GM13977 (cell line): Measurements from ENCODE around the gene TFDP2.
"Not testable (repeated sequence)": the region's sequence is repeated elsewhere in the genome, so short reads cannot be mapped to it uniquely, and the experiment has no call there.

ENCODE experiments used
- DNase-seq: peaks from one replicate; pipeline ENCODE4 v3.0.0; 2012; ENCODE audit warnings: low spot score
- in situ Hi-C: fragments of 300-500 bp; cut with MboI; formaldehyde crosslinking; loops from one replicate; pipeline ENCODE4 v1.12.0; 2022; ENCODE audit warnings: low sequenced_read_pairs, low pct_unique_long_range_greater_than_20kb, mixed read lengths, inconsistent platforms; ENCODE audit not compliant: unreplicated experiment
- TF ChIP-seq, protein P1 (sequence below): IDR thresholded peaks from 2 replicates; pipeline ENCODE4 v1.5.1; 2012; ENCODE audit warnings: mild to moderate bottlenecking, control low read depth; ENCODE audit not compliant: insufficient read depth; ENCODE audit errors: extremely low read depth, missing control alignments

Gene TFDP2

DNA sequence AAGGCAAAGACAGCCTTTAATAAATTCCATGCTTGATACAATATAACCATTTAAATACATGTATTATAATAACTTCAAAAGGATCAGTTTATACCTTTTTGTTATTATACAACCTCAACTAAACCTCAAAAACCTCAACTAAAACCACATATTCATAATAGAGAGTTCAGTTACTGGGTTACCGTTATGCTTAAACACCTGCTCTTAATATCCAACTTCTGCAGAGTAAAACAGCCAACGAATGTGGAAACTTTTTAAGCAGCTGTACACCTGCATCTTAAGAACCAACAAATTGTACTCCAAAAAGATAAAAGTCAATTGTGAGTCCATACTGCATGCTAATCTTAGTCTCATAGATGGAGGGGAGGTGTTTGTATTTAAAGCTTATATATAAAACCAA lies 53.5 kb downstream of the TFDP2 start:
- DNase-seq, result no peak
- in situ Hi-C loops, result no loop called here
- TF ChIP-seq, protein P1, sequence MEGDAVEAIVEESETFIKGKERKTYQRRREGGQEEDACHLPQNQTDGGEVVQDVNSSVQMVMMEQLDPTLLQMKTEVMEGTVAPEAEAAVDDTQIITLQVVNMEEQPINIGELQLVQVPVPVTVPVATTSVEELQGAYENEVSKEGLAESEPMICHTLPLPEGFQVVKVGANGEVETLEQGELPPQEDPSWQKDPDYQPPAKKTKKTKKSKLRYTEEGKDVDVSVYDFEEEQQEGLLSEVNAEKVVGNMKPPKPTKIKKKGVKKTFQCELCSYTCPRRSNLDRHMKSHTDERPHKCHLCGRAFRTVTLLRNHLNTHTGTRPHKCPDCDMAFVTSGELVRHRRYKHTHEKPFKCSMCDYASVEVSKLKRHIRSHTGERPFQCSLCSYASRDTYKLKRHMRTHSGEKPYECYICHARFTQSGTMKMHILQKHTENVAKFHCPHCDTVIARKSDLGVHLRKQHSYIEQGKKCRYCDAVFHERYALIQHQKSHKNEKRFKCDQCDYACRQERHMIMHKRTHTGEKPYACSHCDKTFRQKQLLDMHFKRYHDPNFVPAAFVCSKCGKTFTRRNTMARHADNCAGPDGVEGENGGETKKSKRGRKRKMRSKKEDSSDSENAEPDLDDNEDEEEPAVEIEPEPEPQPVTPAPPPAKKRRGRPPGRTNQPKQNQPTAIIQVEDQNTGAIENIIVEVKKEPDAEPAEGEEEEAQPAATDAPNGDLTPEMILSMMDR, result no peak

DNA sequence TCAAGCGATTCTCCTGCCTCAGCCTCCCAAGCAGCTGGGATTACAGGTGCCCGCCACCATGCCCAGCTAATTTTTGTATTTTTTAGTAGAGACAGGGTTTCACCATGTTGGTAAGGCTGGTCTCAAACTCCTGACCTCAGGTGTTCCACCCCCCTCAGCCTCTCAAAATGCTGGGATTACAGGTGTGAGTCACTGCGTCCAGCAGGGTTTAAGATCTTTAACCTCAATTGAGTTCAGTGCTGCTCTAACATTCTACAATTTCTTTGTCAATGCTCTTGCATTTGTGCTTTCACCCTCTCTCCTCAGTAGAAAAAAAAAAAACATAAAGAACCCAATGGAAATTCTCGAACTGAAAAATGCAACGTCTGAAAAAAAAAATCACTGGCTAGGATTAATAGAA lies 60.4 kb downstream of the TFDP2 start:
- DNase-seq, in situ Hi-C loops: not testable (repeated sequence)

DNA sequence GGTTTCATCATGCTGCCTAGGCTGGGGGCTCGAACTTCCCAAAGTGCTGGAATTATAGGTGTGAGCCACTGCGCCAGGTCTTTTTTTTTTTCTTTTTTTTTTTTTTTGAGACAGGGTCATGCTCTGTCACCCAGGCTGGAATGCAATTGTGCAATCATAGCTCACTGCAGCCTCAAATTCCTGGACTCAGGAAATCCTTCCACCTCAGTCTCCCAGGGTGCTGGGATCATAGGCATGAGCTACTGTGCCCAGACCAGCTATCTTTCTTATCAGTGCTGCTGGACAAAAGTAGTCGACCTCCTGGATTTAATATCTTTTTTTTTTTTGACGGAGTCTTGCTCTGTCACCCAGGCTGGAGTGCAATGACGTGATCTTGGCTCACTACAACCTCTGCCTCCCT lies 60.8 kb downstream of the TFDP2 start:
- TF ChIP-seq, protein P1, result no peak
- DNase-seq, result no peak
- in situ Hi-C loops, result no loop called here

DNA sequence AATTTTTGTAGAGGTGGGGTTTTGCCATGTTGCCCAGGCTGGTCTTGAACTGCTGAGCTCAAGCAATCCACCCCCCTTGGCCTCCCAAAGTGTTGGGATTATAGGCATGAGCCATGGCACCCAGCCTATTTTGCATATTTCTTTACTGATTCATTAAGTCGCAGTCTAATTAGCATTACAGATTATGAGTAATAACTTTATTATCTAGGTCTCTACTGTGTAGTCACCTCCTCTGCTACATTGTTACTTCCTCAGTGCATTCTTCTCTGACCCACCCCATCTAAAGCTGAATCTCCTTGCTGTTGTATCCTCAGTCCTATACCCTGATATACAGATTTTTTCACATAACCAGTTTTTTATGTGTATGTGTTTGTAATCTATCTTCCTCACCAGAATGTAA lies 61.7 kb downstream of the TFDP2 start:
- TF ChIP-seq, protein P1, result no peak
- no peak for DNase-seq
- in situ Hi-C loops, result no loop called here

DNA sequence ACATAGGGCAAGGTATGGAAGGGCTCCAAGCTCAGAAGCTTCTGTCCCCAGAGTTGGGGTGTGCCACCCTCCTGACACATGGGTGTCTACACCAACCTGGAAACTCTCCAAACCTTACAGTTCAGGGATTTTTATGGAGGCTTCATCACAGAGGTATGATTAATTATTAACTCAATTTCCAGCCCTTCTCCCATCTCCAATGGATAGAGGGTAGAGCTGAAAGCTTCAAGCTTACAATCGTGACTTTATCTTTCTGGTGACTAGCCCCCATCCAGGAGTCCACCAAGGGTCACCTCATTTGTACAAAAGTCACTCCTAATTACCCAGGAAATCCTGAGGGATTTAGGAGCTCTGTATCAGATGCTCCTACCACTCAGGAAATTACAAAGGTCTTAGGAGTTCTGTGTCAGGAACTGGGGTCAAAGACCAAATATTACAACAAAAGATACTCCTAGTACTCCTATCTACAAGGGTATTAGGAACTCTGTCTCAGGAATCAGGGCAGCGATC lies 62.7 kb downstream of the TFDP2 start:
- TF ChIP-seq, protein P1, result no peak
- in situ Hi-C loops, result no loop called here
- no peak for DNase-seq

DNA sequence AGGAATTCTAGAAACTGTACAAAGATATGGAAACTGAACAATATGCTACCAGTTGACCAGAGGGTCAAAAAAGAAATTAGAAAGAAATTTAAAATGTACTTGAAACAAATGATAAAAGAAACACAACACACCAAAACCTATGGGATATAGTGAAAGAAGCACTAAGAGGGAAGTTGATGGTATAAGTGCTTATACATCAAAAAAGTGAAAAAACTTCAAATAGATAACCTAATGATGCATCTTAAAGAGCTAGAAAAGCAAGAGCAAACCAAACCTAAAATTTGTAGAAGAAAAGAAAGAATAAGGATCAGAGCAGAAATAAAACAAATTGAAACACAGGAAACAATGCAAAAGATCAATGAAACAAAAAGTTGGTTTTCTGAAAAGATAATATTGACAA lies 68.2 kb downstream of the TFDP2 start:
- no peak for DNase-seq
- in situ Hi-C loops, result no loop called here
- TF ChIP-seq, protein P1, result no peak

DNA sequence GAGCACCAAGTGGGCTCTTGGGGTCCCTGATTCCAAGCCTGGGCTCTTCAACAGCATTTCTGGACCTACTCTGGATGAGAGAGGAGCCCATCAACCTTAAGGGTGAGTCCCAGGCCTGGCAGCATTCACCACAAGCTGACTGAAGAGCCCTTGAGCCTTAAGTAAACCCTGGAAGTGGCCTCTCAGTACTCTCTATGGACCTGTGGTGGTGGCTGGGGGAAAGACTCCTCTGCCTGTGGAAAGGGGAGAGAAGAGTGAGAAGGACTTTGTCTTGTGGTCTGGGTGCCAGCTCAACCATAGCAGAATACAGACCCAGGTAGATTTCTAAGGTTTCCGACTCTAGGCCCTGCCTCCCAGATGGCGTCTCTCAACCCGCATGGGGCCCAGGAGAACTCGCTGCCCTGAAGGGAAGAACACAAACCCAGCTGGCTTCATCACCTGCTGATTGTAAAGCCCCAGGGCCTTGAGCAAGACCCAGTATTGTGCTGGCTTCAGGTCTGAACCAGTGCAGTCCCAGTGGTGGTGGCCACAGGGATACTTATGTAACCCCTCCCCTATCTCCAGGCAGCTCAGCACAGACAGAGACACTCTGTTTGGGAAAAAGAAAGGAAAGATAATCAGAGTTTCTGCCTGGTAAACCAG lies 71.4 kb downstream of the TFDP2 start:
- DNase-seq, result no peak
- TF ChIP-seq, protein P1, result no peak
- in situ Hi-C loops, result no loop called here
